Neural cell (in vitro differentiated cells): Measurements from ENCODE around the gene ZCCHC4.

Experiments
- EP300 ChIP-seq: fragments of 450-650 bp; conservative IDR thresholded peaks from 2 replicates; pipeline ENCODE4 v1.6.1; 2014; ENCODE audit warnings: antibody characterized with exemption, mild to moderate bottlenecking, moderate library complexity; ENCODE audit not compliant: poor library complexity, severe bottlenecking
- EZH2 ChIP-seq: fragments of 200-600, 300-800 bp; shearing (Covaris generic), sonication (generic); IDR thresholded peaks from 2 replicates; pipeline ENCODE4 v1.6.1; 2014; ENCODE audit warnings: antibody characterized with exemption, low read length, borderline replicate concordance, mild to moderate bottlenecking; ENCODE audit not compliant: insufficient read depth, poor library complexity, severe bottlenecking
- MXI1 ChIP-seq: fragments of 450-650 bp; conservative IDR thresholded peaks from 2 replicates; pipeline ENCODE4 v1.6.1; 2014; ENCODE audit warnings: antibody characterized with exemption, mild to moderate bottlenecking; ENCODE audit not compliant: poor library complexity, severe bottlenecking
- POLR2AphosphoS5 ChIP-seq: IDR thresholded peaks from 2 replicates; pipeline ENCODE4 v1.6.1; 2012
- TAF1 ChIP-seq: IDR thresholded peaks from 2 replicates; pipeline ENCODE4 v1.6.1; 2012; ENCODE audit warnings: low read depth
- TF ChIP-seq, protein P1 (sequence below): fragments of 450-650 bp; IDR thresholded peaks from 2 replicates; pipeline ENCODE4 v1.5.1; 2014; ENCODE audit warnings: antibody characterized with exemption, mild to moderate bottlenecking, moderate library complexity; ENCODE audit not compliant: poor library complexity, severe bottlenecking

DNA sequence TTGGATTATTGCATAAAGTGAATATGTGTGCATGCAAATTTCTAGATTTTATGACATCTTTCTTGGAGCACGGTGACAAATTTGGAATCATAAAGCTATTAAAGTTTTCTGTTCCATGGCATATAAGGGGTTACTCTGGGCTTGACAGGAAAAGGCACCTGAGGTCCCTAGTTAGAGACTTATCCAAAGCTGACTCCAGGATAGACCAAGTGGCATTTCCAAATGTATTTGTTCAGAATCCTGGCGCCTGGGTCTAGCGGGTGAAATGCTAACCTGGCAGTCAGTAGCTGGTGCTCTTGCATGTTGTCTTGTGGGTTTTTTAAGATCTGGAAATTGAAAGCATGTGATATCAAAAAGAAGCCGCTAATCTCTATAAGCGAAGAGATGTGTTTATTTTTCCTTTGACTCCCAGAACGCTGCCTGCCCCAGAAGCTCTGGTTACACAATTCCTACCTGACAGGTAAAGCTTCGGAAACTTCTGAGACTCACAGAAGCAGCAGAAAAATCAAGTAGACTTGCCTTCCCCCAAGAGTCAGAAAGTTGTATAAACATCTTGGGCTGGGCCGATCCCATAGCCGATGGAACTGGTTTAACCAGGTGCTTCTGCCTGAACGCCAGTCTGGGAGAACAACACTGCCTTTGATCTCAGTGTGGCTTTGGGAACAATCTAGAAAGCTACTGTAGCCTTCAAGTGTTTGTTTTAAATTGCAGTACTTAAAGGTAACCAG lies 12.9 kb upstream of the ZCCHC4 start:
- TF ChIP-seq, protein P1, sequence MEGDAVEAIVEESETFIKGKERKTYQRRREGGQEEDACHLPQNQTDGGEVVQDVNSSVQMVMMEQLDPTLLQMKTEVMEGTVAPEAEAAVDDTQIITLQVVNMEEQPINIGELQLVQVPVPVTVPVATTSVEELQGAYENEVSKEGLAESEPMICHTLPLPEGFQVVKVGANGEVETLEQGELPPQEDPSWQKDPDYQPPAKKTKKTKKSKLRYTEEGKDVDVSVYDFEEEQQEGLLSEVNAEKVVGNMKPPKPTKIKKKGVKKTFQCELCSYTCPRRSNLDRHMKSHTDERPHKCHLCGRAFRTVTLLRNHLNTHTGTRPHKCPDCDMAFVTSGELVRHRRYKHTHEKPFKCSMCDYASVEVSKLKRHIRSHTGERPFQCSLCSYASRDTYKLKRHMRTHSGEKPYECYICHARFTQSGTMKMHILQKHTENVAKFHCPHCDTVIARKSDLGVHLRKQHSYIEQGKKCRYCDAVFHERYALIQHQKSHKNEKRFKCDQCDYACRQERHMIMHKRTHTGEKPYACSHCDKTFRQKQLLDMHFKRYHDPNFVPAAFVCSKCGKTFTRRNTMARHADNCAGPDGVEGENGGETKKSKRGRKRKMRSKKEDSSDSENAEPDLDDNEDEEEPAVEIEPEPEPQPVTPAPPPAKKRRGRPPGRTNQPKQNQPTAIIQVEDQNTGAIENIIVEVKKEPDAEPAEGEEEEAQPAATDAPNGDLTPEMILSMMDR, result no peak
- no peak for TF ChIP-seq TAF1
- TF ChIP-seq EZH2, result no peak
- no peak for TF ChIP-seq POLR2AphosphoS5
- TF ChIP-seq MXI1, result no peak
- TF ChIP-seq EP300, result no peak
